HG03159 (cell line): ENCODE measurements around the gene RBM6.
"Not testable (repeated sequence)": the region's sequence is repeated elsewhere in the genome, so short reads cannot be mapped to it uniquely, and the experiment has no call there.

Source experiments
- ATAC-seq: cut with Tn5 transposase; IDR thresholded peaks from one replicate; pipeline ENCODE4 v1.9.1; 2021; ENCODE audit warnings: mild to moderate bottlenecking, moderate library complexity; ENCODE audit not compliant: unreplicated experiment

RBM6 gene

DNA sequence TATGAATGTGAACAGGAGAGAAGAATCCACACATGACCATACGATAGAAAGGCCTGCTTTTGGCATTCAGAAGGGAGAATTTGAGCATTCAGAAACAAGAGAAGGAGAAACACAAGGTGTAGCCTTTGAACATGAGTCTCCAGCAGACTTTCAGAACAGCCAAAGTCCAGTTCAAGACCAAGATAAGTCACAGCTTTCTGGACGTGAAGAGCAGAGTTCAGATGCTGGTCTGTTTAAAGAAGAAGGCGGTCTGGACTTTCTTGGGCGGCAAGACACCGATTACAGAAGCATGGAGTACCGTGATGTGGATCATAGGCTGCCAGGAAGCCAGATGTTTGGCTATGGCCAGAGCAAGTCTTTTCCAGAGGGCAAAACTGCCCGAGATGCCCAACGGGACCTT lies 28.4 kb downstream of the RBM6 start:
- no peak for ATAC-seq

DNA sequence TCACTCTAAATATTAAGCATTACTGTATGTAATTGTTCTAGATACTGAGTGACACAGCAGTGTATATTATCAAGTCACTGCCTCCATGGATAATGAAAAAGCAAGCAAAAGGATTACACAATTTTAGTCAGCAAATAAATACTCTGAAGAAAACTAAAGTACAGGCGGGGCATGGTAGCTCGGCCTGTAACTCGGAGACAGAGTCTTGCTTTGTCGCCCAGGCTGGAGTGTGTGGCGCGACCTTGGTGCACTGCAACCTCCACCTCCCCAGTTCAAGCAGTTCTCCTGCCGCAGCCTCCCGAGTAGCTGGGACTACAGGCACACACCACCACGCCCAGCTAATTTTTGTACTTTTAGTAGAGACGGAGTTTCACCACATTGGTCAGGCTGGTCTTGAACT lies 32.7 kb downstream of the RBM6 start:
- no peak for ATAC-seq

DNA sequence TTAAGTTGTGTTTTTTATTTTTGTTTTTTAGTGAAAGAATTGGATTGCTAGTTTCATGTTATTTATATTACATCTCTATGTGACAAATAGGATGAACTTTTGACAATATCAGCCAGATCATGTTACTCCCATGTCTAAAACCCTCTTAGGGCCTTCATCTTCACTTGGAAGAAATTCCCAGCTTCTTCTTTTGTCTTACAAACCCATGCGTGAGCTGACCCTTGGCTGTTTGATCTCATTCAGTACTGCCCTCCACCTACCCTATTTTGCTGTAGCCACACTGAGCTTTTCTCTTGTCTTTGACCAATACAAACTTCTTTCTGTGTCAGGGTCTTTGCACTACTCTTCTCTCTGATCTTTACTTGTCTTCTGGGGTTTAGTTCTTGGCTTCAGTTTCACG lies 37.0 kb downstream of the RBM6 start:
- ATAC-seq, result no peak

DNA sequence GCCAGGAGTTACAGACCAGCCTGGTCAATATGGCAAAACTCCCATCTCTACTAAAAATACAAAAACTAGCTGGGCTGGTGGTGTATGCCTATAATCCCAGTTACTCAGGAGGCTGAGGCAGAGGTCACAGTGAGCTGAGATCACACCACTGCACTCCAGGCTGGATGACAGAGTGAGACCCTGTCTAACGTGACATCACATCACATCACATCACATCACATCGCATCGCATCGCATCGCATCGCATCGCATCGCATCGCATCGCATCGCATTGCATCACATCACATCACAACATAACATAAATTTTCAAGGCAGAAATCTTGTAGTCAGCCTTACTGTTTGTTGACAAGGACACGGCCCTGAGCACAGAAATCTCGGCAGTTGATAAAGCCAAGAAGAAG lies 44.4 kb downstream of the RBM6 start:
- no peak for ATAC-seq

DNA sequence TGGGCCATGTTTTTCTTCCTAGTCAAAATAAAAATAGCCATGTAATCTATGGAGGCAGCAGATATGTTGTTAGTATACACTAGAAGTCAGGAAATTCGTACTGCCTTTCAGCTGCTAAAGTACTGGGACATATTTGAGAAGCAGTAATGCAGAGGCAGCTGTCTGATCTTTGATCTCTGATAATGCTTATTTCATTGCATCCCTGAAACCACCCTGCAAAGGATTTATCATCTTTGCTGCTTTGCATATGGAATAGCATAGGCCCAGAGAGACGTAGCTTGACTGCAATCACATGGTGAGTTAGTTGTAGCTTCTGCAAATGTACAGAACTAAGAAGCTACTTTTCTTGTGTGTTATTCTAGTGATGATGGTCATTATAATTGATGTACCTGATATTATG lies 52.4 kb downstream of the RBM6 start:
- ATAC-seq, result no peak

DNA sequence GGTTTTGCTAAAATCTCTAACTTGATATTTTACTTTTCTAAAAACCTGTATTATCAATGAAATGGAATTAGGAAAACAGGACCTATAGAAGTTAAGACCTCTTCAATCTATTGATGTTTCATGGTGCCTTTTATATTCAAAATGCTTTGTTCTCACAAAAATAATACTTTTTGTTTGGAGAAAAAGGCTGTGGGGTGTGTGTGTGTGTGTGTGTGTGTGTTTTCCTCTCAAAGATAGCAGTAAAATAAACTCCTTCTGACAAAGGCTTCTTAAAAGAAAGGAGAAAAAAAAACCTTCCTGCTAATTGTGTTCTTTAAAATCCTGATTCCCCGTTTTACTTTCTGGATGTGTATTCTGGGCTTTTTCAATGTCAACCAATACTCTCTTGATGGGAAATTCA lies 54.5 kb downstream of the RBM6 start:
- no peak for ATAC-seq

DNA sequence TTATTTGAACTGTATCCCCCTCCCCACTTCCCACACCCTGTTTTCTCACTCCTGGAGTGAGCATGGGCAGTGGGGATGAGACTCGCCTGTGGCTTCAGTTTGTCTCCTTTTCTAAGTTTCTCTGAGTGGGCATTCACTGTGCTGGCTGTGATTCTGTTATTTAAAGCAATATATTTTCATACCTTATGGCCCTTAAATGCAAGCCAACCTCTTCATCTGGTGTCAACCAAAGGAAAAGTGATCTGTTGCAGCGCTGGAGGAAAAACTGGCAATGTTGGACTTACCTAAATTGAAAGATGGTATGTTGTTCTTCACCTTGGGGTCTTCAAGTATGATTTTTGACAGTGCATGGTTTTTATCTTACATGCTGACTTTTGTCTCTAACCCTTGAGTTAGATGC lies 56.1 kb downstream of the RBM6 start:
- no peak for ATAC-seq

DNA sequence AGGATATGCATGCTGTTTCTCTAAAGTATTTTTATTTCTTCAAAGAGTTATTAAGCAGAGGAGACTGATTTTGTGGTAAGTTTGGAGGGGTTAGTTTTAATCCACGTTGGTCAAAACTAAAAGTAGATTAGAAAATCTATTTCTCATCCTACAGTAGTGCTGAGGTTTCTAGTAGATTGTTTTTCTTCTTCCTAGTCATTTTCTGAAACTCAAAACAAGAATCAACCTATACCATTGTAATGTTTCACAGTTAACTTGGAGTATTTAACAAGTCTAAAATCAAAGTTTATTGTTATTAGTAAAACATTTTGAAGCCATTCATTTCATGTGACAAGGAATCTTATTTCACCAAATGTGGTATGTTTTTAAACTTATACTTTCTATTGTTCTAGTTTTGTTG lies 57.9 kb downstream of the RBM6 start:
- no peak for ATAC-seq

DNA sequence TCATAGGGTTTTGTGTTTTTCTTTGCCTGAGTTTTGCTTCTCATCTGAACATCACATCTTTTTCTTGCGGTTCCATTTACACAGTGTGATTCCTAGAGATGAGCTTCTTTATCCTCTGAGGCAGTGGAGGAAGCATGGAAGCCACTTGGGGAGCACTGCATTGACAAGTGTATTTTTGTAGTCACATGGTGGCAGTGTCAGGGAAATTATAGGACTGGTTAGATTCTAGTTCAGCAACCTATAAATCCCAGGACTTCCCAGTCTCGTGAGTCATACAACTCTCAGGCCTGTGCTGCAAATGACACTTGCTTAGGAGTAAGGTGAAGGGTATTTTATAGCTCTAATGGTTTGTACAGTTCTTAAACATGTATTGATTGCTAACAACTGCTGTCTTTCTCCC lies 58.4 kb downstream of the RBM6 start:
- no peak for ATAC-seq

DNA sequence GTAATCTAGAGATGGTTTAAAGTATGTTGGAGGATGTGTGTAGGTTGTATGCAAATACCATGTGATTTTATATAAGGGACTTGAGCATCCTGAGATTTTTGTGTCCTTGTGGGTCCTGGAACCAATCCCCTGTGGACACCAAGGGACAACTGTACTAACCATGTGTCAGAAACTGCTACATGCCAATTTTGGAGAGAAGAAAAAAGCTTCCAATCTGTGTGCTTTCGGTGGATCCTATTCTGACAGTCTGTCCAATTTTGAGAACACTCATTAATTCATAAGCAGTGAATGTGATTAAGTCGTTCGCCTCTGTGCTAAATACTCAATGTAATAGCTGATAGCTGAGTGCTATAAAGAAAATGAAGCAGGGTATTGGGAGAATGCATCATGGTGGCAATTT lies 61.6 kb downstream of the RBM6 start:
- no peak for ATAC-seq

DNA sequence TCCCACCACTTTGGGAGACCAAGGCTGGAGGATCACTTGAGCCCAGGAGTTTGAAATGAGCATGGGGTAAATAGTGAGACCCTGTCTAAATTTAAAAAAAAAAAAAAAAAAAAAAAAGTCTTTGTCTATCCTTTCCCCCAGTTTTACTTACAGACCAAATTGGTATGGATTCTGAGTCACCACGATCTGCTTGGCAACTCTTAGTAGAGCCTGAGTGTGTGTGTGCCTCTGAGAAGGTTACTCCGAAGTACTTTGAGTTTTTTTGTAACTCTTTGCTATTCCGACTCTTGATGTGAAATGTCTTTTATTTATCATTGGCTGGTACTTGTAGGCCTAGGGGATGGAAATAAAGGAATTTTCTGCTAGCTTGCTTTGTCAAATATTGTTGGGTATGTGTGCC lies 63.3 kb downstream of the RBM6 start:
- ATAC-seq, result no peak

DNA sequence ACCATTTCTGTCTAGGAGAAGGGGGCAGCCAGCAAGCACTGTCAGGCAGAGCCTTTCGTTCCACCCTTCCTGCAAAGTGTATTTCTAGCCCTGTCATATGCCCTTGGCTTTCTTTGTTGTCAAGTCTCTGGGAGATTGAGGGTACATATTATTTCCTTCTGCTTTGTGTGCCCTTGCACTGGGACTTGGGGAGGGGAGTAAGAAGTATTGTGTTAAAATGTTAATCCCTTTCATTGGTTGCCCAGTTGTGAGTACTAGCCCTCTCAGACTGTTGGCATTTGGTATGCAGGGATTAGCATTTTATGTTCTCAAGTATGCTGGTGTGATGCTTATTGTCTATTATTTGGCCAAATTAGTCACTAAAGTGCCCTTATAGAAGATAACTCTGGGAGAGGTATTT lies 63.9 kb downstream of the RBM6 start:
- no peak for ATAC-seq

DNA sequence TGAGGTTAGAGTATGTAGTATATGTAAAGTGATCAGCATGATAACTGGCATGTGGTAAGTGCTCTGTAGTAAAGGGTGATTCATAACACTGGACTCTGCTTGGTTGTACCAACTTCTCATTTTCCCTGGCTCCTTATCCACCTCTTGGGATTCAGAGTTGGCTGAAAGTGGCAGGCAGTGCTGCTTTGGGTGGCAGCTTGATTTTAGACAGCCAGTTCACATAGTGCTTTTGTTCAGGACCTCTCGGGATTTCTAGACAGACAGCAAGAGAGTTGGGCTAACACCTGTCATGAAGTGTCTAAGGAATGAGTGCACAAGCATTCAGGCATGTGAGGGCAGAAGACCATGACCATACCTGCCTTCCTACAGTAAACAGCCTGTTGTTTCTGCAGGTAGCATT lies 69.0 kb downstream of the RBM6 start:
- no peak for ATAC-seq

DNA sequence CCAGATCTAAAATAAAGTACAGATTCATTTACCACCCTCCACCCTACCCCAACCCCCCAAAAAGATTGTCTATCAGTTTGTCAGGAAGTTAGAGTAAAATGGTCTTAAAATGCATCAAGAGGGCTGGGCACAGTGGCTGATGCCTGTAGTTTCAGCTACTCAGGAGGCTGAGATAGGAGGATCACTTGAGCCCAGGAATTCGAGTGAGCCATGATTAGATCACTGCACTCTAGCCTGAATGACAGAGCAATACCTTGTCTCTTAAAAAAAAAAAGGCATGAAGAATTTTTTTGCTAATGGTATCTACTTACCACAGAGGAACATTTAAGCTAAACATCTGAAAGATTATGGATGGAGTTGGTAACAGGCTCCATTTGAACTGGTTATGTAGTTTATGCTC lies 71.0 kb downstream of the RBM6 start:
- no peak for ATAC-seq

DNA sequence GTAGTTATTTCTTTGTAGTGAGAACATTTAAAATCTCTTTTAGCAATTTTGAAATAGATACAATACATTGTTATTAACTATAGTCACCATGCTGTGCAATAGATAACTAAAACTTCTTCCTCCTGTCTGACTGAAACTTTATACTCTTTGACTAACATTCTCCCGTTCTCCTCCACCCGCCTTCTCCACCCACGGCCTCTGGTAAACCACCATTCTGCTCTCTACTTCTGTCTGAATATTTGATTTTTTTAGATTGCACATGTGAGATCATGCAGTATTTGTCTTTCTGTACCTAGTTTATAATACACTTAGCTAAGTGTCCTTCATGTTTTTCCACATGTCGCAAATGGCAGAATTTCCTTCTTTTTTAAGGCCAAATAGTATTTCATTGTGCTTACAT lies 76.0 kb downstream of the RBM6 start:
- ATAC-seq, result no peak

DNA sequence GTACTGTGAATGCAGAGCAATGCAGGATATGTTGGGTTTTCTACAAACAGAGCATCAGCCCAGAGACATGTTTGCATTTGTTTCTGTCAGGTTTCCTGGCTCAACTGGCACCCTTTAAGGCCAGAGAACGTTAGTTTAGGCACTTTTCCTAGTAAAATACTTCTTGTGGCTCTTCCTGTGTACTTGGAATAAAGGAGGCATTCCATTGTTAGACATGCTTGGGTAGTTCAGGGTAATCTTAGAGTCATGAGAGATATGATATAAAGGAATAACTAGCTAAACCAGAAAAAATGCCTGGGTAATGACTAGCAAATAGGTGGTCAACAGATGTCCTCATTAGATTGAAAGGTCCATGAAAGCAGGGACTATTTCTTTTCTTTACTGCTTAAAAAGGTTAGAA lies 88.4 kb downstream of the RBM6 start:
- no peak for ATAC-seq

DNA sequence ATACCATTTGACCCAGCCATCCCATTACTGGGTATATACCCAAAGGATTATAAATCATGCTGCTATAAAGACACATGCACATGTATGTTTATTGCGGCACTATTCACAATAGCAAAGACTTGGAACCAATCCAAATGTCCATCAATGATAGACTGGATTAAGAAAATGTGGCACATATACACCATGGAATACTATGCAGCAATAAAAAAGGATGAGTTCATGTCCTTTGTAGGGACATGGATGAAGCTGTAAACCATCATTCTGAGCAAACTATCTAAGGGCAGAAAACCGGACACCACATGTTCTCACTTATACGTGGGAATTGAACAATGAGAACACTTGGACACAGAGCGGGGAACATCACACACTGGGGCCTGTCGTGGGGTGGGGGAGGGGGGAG lies 91.3 kb downstream of the RBM6 start:
- ATAC-seq, result not testable (repeated sequence)

DNA sequence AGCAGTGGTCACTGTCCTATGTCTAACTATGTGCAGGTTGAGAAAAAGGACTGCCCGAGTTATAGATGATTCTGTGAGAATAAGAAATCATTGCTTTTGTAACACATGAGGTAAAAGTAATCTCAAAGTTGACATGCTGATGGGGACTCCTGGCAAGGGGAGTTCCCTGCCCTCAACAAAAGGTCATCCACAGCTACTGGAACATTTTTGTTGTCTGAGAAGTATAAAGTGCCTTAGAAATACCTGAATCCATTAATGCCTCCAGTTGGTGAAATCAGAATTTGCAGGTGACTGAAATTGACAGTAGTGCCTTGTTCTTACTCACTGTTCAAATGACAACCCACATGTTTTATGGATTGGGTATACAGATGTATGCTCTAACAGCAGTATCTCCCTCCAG lies 105.0 kb downstream of the RBM6 start:
- no peak for ATAC-seq

DNA sequence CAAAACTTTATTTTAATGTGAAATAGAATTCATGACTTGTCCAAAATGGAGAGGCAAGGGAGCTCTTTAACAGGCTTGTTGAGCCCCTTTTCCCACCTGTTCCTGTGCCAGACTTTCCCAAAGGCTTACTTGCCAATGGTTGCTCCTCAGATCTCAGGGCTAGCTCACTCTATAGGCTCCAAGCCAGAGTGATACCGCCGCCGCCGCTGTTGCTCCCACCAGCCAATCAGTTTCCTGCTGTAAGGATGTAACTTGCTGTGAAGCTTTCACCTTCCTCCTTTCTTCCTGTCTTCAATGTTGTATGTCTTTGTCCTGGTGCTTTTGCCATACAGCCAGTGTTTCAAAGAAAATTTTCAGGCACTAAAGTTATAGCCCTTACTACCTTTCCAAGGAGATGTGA lies 107.5 kb downstream of the RBM6 start:
- no peak for ATAC-seq

DNA sequence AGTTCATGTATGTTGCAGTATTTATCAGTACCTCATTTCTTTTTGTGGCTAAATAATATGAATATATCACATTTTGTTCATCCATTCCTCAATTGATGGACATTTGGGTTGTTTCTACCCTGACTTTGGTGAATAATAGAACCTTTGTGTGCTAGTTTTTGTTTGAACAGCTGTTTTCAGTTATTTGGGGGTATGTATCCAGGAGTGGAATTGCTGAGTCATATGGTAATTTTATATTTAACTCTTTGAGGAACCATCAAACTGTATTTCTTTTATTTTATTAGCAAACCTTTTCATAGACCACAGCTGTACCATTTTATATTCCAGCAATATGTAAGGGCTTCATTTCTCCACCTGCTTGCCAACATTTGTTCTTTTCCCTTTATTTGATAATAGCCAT lies 110.4 kb downstream of the RBM6 start:
- ATAC-seq, result no peak

DNA sequence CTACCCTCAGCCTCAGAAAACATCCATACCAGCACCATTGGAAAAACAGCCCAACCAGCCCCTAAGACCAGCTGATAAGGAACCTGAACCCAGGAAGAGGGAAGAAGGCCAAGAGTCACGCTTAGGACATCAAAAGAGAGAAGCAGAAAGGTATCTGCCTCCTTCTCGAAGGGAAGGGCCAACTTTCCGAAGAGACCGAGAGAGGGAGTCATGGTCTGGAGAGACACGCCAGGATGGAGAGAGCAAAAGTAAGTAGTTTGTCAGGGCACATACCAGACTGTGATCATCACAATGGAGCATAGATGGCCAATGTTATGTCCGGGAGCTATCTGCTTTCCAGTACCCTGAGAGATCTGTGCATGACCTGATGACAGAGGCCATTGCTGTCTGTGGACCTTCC lies 117.8 kb downstream of the RBM6 start:
- no peak for ATAC-seq

DNA sequence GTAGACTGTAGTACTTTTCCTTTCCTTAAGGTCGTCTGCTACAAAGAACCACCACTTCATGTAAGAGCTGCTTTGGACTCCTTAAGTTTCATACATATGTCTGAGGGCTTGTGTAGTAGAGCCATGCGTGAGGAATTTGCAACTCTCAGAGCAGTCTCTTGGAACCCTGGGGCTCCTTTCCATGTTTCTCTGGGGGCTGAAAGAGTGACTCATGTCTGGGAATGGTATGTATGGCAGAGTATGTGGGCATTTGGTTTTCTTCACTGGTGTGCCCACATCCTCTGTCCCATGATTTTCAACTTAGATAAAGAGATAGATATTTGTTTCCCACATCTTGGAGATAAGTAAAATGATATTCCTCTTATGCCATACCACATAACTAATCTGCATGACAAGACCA lies 128.2 kb downstream of the RBM6 start:
- no peak for ATAC-seq

DNA sequence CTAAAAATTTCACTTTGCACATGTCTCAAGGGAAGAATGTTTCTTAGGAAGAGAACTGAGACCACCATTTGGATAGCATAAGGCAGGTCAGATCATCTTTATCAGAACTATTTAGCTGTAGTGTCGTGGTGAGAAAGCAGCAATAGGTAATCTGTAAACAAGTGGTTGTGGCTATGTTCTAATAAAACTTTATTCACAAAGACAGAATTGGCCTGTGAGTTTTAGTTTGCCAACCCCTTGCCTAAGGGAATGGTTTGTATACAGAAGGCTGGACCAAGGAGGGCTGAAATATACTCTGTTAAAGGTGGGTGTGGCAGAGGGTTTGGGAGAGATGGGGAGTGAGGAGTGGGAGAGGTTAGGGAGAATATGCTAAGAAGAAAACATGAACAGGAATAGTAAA lies 138.1 kb downstream of the RBM6 start:
- no peak for ATAC-seq

DNA sequence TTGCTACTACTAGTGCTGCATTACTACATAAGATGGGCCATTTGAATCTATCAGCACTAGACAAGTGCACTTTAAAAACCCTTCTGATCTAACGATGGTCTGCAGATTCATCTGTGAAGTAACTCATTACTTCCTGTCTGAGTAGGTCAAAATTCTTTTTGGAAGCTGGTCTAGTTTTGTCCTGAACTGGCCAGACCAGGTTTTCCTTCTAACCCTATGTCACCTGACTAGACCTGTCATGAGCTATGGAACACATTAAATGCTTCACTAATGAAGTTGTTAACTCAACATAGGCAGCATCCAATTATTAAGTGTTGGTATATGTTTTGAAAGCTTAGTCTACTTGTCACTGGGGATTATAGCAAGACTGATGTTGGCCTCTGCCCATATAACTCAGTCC lies 138.7 kb downstream of the RBM6 start:
- no peak for ATAC-seq
